Body of pancreas (tissue), 4 donors: ENCODE data around the gene PPFIA1. TPM values are rescaled to one million over a fixed set of nuclear protein-coding genes. Genes with fewer than 3 reads are reported as not detected.

Experiments
- ATAC-seq: fragments of 150-250 bp; one replicate; pipeline ENCODE4 v1.9.1; 2016
- DNase-seq, 4 donors: peaks; one replicate each; pipeline ENCODE4 v3.0.0-alpha.2; 2019
- H3K27ac ChIP-seq, 4 donors: fragments of 200-600 bp; sonication (generic); 1 replicate in 3 of 4; 2 replicates in 1 of 4; pipeline versions ENCODE4 v1.5.1 to v1.6.1; 2016 to 2019; ENCODE audit warnings: mild to moderate bottlenecking in 1 of 4, mixed read lengths in 1 of 4, moderate library complexity in 1 of 4
- H3K27me3 ChIP-seq, 2 donors: fragments of 200-600 bp; sonication (generic); one replicate each; pipeline ENCODE4 v1.6.0; 2016; ENCODE audit warnings: mild to moderate bottlenecking in 1 of 2
- H3K36me3 ChIP-seq, 2 donors: fragments of 200-600 bp; sonication (generic); replicated peaks in 1 of 2; 2 replicates each; pipeline ENCODE4 v1.5.1; 2016; ENCODE audit warnings: low read depth in 2 of 2; ENCODE audit not compliant: insufficient read depth in 1 of 2
- H3K4me1 ChIP-seq: fragments of 200-600 bp; sonication (generic); one replicate; pipeline ENCODE4 v1.6.0; 2016
- H3K4me3 ChIP-seq, 2 donors: fragments of 200-600 bp; sonication (generic); 1 replicate in 1 of 2; 2 replicates in 1 of 2; pipeline ENCODE4 v1.5.1; 2016 to 2019
- H3K9me3 ChIP-seq, 3 donors: fragments of 200-600 bp; sonication (generic); 1 replicate in 2 of 3; 2 replicates in 1 of 3; pipeline ENCODE4 v1.5.1; 2016
- CTCF ChIP-seq, 7 experiments: fragments of 450-650 bp in 4 of 7; fragments of 200-600 bp in 3 of 7; sonication (generic) in 3 of 7; IDR thresholded peaks; one replicate each; pipeline ENCODE4 v1.5.1; 2016 to 2019; ENCODE audit warnings: antibody characterized with exemption in 7 of 7
- POLR2A ChIP-seq, 3 donors: fragments of 450-650 bp; IDR thresholded peaks; one replicate each; pipeline ENCODE4 v1.6.1; 2016; ENCODE audit warnings: antibody characterized with exemption in 3 of 3, mild to moderate bottlenecking in 2 of 3
- WGBS, 2 donors: methylation state at CpG; one replicate each; pipeline ENCODE4 v1.1.5; 2017; 5-methylcytosine and 5-hydroxymethylcytosine counted together
- intact Hi-C: fragments of 100-400 bp; cut with DNase I; formaldehyde crosslinking; loops from one replicate; pipeline ENCODE4 v1.15.1; 2023
- total RNA-seq, 2 donors: library from RNA; depleted of rRNA; stranded (reverse); fragments of >200 nt; gene quantifications; one replicate each; pipeline ENCODE4 v1.1.0, GENCODE V29; 2016

PPFIA1 gene
- total RNA-seq, 2 donors from 2014 or later = 22.1 to 29.3 TPM

GRCh38 chr11:70431611-70432010, 161.1 kb downstream of the PPFIA1 start:
- WGBS, 2 donors = 91 to 94% methylated on average over 9 to 11 of the region's 12 CpGs
- Histone ChIP-seq H3K9me3 (no peaks in the 10 kb centered on the region), H3K4me1 (no peaks in the 10 kb centered on the region), H3K27ac (no peak overlapping the region), H3K27me3 (no peaks in the 10 kb centered on the region), H3K36me3 (peaks cover 21 to 44% of the 10 kb centered on the region in 2 donors), H3K4me3 (no peak overlapping the region)
- no peak for DNase-seq
- intact Hi-C loops = no loop called here
- no peak for ATAC-seq
- TF ChIP-seq CTCF (IDR thresholded peaks at IDR 0.05) (no peak), POLR2A (IDR thresholded peaks at IDR 0.05) (no peak)

- intact Hi-C loops = no loop called here
- ATAC-seq = no peak
- no peaks in the 10 kb centered on the region for H3K9me3 ChIP-seq
- H3K4me3 ChIP-seq = no peak overlapping the region
- DNase-seq = no peak
- no peaks in the 10 kb centered on the region for H3K4me1 ChIP-seq
- TF ChIP-seq POLR2A (IDR thresholded peaks at IDR 0.05) (no peak), CTCF (IDR thresholded peaks at IDR 0.05) (no peak)
- no peak overlapping the region for H3K27ac ChIP-seq
- no peaks in the 10 kb centered on the region for H3K27me3 ChIP-seq
- H3K36me3 ChIP-seq = peaks cover 21 to 44% of the 10 kb centered on the region in 2 donors
- WGBS, 2 donors = 78 to 100% methylated on average over 10 of the region's 16 CpGs
These were observed 161.6 kb downstream of the PPFIA1 start for GRCh38 chr11:70432065-70432464.

- H3K9me3 ChIP-seq = no peaks in the 10 kb centered on the region
- ATAC-seq (no peak), DNase-seq (no peak)
- intact Hi-C loops = no loop called here
- H3K27ac ChIP-seq = no peak overlapping the region
- H3K4me1 ChIP-seq = no peaks in the 10 kb centered on the region
- H3K36me3 ChIP-seq = peaks cover 21 to 44% of the 10 kb centered on the region in 2 donors
- TF ChIP-seq CTCF (IDR thresholded peaks at IDR 0.05) = no peak
- no peak for TF ChIP-seq POLR2A (IDR thresholded peaks at IDR 0.05)
- 85 to 93% methylated on average over 12 to 15 of the region's 15 CpGs for WGBS, 2 donors
- no peak overlapping the region for H3K4me3 ChIP-seq
- H3K27me3 ChIP-seq = no peaks in the 10 kb centered on the region
These were observed 162.1 kb downstream of the PPFIA1 start for GRCh38 chr11:70432580-70432979.

GRCh38 chr11:70433038-70433437, 162.5 kb downstream of the PPFIA1 start:
- ATAC-seq (no peak), DNase-seq (no peak)
- no peak overlapping the region for H3K4me3 ChIP-seq
- no peaks in the 10 kb centered on the region for H3K9me3 ChIP-seq
- H3K27me3 ChIP-seq = no peaks in the 10 kb centered on the region
- TF ChIP-seq POLR2A (IDR thresholded peaks at IDR 0.05) = no peak
- no peak for TF ChIP-seq CTCF (IDR thresholded peaks at IDR 0.05)
- peaks cover 21 to 44% of the 10 kb centered on the region in 2 donors for H3K36me3 ChIP-seq
- no peak overlapping the region for H3K27ac ChIP-seq
- WGBS, 2 donors = 95% methylated on average over 15 of the region's 20 CpGs; no CpG with 5 or more reads in 1 of the 2 donors
- intact Hi-C loops = no loop called here
- H3K4me1 ChIP-seq = no peaks in the 10 kb centered on the region

- DNase-seq (no peak), ATAC-seq (no peak)
- TF ChIP-seq CTCF (IDR thresholded peaks at IDR 0.05) = no peak
- TF ChIP-seq POLR2A (IDR thresholded peaks at IDR 0.05) = no peak
- intact Hi-C loops = no loop called here
- no peaks in the 10 kb centered on the region for H3K9me3 ChIP-seq
- H3K4me3 ChIP-seq = no peak overlapping the region
- no peak overlapping the region for H3K27ac ChIP-seq
- no peaks in the 10 kb centered on the region for H3K27me3 ChIP-seq
- H3K36me3 ChIP-seq = peaks cover 21 to 44% of the 10 kb centered on the region in 2 donors
- WGBS, 2 donors = 90 to 94% methylated on average over 13 of the region's 13 CpGs
- H3K4me1 ChIP-seq = no peaks in the 10 kb centered on the region
These were observed 163.0 kb downstream of the PPFIA1 start for GRCh38 chr11:70433526-70433925.
